NCI-H510A (cell line): ENCODE data around the gene MDH1B.

Experiments used
- DNase-seq: peaks from one replicate; lab custom pipeline; 2025; lab: John Stamatoyannopoulos, UW

MDH1B gene

DNA sequence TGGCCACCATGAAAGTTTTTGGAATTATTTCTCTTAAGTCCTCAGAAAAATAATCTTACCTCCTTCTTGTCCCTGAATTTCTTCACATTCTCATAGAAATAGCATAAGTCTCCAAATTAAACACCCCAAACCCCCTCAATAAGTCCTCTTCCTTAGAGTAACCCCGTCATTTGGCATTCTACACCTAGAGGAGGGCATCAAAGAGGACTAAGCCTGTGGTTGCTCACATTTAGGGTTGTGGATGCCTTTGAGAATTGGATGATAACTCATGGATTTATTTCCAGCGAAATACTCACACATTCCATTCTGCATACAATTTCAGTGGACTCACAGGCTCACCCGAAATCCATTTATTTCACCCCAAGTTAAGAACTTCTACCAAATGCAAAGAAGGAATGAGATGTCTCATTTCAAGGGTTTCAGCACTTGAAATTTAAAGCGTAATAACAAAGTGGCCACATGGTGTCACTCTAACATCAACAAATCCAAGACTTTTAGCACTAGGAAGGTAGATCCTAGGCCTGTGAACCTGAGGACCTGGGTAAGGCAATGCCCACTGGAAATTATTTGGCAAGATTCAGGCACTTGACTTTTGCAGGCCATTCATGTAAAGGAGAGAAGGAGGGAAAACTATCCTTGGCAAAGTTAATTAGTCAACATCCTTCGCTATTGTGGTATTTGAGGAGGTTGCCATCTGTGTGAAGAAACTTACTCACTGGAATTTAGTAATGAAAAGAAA is 71.6 kb downstream of the MDH1B start:
- no peak for DNase-seq

DNA sequence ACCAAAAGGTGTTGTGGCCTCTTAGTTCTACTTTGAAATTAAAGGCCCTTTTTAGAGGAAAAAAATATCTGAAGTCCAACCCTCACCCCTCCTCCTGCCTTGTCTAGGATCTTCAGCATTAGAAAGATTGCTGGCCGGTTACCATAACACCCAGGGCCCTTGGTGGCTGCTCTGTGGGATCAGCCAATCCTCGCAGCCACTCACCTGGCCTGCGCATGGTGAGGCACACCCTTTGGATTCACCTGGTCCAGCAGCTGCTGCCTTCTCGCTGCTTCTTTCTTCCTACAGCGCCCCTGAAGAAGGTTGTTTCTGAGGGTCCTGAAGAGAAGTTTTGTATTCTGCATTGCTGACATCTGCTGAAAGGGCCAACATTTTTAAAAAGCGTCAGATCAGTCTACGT is 72.2 kb downstream of the MDH1B start:
- no peak for DNase-seq

DNA sequence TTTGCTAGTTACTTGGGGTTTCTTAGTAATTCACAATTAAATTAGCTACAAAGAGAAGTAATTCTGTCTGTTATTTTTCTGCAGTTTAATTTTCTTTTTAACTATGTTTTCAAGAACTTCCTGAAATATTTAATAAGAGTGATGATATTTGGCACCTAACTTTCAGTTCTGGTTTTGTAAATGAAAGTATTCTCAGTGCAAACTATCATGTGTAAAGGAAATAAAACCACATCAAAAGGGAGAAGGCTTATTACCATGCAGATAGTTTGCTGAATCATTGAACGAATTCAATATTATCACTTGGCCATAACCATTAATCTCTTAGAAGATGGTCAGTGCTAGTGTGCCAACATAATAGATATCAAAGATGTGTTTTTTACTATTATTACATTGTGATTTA is 76.1 kb downstream of the MDH1B start:
- no peak for DNase-seq

DNA sequence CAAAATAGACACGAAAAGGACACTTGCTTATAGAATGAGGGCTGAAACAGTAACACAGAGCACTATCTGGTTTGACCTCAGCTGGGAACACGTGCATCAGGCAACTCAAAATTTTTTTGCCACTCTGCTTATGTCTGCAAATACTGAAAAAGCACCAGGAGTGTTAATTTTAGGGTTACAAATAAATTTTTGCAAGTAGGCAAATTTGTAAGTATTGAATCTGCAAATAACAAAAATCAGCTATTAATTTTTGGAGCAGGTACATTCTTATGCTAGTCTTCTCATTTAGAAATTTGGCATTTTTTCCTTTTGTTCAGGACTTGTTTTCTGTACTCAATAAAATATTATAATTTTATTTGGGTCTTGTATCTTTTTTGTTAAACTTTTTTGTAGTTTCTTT is 76.7 kb downstream of the MDH1B start:
- no peak for DNase-seq
